HG02973 (cell line): ENCODE data around the gene MED15.
A peak's percentile ranks its signal among the peaks of the same experiment; 100 is the strongest.
"Not testable (repeated sequence)": the region's sequence is repeated elsewhere in the genome, so short reads cannot be mapped to it uniquely, and the experiment has no call there.

Experiments
- ATAC-seq: cut with Tn5 transposase; IDR thresholded peaks from one replicate; pipeline ENCODE4 v1.9.1; 2021; ENCODE audit warnings: moderate library complexity; ENCODE audit not compliant: unreplicated experiment

Gene MED15

DNA sequence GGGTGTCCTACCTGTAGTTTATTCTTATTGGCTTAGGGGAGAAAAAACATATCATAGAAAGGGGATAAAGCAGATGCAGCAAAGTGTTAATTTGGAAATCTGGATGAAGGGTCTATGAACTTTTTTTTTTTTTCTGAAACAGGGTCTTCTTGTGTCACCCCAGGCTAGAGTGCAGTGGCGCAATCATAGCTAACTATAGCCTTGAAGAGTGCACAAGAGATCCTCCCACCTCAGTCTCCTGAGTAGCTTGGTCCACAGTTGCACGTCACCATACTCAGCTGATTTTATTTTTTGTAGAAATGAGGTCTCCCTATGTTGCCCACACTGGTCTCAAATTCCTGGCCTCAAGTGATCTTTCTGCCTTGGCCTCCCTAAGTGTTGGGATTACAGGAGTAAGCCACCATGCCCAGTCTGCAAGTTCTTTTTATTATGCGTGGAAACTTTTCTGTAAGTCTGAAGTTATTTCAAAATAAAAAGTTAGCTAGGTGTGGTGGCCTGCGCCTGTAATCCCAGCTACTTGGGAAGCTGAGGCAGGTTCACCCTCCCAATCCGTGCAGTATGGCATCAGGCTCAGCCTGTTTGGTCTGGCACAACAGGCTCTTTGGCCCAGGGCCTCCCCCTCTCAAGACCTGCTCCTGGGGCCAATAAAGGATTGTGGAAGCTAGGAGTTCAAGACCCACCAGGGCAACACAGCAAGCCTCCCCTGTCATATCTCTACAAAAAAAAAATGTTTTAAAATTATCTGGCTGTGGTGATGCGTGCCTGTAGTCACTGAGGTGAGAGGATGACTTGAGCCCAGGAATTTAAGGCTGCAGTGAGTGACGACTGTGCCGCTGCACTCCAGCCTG, 111.9 kb downstream of the MED15 start:
- no peak for ATAC-seq

DNA sequence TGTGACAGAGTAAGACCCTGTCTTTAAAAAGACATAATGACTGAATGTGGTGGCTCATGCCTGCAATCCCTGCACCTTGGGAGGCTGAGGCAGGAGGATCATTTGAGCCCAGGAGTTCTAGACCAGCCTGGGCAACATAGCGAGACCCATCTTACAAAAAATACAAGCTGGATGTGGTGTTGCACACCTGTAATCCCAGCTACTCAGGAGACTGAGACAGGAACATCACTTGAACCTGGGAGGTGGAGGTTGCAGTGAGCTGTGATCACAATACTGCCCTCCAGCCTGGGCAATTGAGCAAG, 112.4 kb downstream of the MED15 start:
- ATAC-seq = not testable (repeated sequence)

DNA sequence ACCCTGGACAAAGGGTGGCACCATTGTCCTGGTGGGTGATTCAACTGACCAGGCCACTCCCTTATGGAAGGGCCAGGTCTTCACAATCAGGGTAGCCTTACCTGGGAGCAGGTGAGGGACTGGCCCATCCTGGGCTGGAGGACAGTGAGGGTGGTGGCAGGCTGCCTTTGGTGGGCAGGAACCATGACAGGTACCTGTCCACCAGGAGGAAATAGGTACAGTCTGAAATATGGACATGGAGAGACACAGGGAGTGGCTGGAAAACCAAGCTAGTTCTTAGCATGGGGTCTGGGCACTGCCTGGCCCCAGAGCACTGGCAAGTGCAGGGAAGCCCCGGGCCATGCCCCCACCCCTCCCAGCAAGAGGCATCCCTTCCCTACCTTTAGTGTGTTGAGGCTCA, 113.8 kb downstream of the MED15 start:
- no peak for ATAC-seq

DNA sequence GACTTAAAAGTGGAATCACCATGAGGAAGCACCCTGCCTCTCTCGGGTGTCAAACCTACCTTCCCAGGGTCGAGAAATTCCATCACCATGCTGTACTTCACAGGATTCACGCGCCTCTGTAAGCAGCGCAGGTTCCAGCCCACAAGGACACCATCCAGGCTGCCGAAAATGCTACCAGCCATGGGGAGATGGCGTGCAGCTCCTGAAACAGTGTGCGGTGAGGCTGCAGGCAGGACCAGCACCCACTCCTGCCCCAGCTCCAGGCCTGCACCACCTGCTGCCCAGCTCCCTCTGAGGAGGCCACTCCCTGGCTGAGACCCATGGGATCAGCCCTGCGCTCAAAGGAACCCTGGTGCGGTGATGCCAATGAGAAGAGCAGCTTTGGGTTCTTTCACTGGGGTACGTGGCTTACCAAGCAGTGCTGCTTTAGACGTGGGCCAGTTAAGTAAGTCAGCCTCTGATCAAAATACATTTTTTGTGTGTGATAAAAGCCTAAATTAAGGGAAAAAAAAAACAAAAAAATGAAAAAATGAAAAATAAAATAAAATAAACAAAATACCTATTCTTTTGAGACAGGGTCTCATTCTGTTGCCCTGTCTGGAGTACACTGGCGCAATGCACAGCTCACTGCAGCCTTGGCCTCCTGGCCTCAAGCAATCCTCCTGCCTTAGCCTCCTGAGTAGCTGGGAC, 115.4 kb downstream of the MED15 start:
- ATAC-seq = no peak

DNA sequence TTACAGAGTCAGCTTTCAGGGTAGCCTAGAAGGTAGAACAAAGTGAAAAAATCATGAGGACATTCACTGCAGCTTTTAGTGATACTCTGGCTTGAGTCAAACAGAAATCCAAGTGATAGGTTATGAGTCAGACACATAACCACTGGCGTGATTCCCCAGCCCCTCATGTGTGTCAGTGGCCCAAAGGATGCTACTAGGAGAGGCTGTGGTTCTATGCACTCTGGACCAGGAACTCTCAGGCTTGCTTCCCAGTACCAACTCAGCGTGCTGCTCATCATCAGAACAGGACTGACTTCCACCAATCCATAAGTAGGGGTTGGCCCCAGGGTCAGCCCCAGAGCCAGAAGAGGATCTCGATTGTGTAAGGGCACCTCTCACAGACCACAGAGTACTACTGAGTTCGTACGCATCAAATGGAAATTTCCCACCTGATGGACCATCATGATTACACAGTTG, 116.8 kb downstream of the MED15 start:
- peak; percentile 73 for ATAC-seq

DNA sequence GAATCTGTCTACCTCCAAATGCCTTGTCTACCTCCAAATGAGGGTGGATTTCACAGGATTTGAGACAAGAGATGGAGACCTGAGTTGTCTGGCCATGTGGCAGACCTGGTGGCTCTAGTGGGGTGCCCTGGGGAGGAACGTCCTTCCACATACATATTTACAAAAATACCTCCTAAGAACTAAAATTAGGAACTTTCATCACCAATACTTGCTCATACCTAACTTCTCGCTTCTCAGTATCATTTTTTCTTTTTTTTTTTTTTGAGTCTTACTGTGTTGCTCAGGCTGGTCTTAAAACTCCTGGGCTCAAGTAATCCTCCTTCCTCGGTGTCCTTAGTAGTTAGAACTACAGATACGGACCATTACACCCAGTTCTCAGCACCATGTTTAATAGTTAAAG, 117.9 kb downstream of the MED15 start:
- no peak for ATAC-seq

DNA sequence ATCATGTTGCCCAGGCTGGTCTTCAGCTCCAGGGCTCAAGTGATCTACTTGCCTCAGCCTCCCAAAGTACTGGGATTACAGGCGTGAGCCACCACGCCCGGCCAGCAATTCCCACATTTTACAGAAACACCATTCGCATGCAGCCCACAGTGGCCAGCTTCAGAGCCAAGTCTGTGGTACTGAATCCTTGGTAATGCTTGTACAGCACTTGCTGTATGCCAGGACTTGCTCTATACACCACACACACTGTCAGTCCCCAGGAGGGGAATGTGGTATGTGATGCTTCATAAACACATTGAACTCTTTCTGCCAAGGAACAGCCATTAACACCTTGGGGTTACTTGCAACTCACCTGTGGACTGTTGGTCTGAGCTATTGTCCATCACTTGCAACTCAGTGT, 119.4 kb downstream of the MED15 start:
- ATAC-seq = no peak

DNA sequence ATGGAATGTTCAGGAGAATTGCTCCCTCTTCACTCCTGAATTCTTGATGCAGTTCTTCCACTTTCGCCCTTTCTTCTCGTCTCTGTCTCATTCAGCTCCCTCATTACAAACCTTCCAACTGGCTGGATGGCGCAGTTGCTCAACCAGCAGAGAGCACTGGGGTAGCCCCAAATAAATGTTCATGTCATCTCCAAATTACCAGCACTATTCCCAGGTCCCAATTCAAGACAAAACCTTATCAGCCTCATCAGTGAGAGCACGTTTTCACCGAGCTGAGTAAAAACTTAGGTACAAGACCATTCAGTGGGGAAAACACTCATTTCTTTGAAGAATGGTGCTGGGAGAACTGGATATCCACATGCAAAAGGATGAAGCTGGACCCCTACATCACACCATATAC, 120.0 kb downstream of the MED15 start:
- no peak for ATAC-seq

DNA sequence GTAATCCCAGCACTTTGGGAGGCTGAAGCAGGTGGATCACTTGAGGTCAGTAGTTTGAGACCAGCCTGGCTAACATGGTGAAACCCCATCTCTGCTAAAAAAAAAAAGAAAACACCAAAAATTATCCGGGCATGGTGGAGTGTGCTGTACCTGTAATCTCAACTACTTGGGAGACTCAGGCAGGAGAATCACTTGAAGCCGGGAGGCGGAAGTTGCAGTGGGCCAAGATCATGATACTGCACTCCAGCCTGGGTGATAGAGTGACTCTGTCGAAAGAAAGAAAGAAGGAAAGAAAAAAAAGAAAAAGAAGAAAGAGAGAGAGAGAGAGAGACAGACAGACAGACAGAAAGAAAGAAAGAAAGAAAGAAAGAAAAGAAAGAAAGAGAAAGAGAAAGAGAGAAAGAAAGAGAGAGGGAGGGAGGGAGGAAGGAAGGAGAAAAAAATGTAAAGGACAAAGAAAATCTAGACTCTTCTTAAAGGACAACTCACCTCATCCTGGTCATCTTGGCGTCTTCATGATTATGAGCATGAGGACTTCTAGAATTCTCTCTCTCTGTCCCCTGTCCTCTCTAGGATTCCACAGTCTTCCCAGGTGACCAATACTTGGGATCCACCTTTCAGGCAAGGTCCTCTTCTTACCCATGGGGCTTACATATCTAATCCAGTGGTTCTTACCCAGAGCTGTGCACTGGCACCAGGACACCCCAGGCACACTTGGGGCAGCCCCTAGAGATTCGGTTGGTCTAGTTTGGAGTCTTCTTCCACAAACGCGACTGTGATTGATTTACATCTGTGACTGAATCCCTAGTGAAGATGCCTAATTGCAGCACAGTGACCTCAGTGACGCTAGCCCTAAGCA, 120.9 kb downstream of the MED15 start:
- ATAC-seq = no peak

DNA sequence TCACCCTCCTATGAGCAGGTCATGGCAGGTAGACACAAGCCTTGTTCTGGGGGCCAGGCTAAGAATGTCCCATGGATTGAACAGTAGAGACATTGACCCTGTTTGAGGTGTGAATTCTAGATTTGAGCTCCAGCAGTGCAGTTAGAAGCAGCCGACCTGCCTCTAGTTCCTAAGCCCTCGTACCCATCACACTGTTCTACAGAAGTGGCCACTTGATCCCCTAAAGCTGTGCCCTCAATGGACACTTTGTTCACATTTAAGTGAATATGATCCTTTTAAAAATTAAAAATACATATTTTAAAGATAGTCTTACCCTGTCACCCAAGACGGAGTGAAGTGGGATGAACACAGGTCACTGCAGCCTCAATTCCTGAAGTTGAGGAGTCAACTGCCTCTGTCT, 122.0 kb downstream of the MED15 start:
- no peak for ATAC-seq

DNA sequence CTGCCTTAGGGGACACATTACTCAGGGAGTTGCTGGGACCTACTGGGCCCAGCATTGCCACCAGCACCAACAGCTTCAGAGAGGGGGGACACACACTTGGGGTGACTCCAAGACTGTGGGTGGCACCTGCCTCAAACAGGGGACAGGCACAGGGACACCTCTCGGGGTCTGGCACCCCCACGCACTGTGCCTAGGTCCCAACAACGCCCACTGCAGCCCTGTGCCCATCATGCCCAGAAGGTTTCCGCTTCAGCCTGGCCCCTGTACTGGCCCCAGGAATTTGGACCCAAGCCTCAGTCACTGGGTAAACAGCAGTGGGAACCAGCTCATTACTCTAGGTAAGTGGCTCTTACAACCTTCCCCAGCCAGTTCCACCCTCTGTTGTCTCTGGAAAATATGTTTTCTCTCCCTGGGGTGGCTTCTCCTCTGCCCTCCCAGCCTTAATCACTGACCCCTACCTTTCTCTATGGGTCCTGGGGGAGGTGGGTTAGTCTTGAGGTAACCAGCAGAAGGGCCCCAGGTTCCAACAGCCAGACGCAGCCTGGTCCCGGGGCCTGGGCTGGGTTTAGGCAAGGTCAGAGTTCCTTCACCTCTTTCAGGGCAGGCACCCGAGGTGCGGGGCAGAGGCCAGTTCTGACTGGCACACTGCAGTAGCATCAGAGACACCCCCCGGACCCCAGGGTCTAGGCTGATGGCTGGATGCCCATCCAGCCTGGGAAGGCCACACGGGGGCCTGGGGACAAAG, 123.6 kb downstream of the MED15 start:
- no peak for ATAC-seq

DNA sequence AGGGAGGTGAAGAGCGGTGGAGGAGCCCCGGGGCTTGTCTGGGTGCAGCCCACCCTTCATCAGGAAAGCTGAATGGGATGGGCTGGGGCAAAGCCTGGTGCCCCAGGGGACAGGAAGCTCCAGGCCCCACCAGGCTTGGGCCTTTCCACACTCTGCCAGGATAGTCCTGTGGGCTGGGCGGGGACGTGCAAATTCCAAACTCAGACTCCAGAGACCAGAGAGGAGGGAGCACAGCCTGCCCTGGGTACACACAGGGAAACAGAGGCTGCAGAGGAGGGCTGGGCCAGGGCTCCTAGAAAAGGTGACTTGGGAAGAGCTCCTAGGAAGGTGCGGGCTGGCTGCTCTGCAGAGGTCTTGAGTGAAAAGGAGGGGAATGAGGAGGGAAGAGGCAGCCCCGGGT, 124.7 kb downstream of the MED15 start:
- ATAC-seq = no peak

DNA sequence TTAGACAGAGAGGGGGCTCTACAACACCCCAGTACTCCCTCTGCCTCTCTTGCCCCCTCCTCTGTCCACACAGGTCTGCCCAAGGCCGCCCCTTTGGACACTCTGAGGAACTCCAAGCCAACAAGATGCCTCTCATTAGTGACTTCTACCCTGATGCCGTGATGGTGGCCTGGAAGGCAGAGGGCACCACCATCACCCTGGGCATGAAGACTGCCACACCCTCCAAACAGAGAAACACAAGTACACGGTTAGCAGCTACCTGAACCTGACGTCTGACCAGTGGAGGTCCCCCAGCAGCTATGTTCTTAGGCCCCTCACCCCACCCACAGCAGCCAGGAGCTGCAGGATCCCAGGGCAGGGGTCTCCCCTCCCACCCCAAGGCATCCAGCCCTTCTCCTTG, 125.1 kb downstream of the MED15 start:
- ATAC-seq = no peak

DNA sequence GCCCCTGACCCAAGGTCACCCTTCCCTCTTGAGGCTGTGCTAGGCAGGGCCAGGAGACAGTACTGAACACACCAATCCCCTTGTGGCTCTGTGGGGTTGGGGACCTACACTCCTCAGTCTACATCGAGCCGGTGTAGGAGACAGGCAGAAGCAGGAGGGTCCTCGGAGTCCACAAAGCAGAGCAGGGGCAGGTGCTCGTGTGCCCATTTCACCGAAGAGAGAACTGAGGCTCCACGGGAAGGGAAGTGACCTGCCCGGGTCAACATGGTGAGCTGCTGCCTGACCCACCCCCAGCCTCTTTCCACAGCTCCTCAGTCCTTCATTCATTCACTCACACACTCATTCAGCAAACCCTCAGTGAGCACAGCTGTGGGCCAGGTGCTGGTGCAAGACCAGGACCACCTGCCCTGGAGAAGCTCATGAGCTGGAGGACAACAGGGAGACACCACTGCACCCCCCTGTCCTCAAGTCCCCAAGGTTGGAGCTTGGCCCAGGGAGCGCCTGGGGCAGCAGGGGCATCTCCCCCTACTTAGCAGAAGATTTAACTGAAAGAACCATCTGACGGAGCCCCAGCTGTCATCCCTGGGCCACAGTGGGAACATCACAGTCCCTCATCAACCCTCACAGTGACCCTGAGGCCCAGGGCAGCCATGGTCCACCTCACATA, 127.3 kb downstream of the MED15 start:
- no peak for ATAC-seq

DNA sequence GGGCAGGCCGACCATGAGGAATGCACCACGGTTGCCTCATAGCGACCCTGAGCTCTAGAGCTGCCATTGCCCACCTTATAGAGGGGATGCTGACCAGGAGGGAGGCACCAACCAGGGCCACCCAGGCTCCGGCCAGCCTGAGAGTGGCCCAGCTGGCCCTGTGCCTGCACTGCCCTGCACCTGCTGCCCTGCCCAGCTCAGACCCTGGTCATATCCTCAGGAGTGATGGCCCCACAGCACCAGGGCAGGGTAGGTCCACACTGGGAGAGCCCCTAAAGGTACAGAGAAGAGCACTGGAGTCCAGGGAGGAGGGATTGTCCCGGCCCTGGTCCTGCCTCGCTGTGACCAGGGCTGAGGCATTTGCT, 127.8 kb downstream of the MED15 start:
- no peak for ATAC-seq

DNA sequence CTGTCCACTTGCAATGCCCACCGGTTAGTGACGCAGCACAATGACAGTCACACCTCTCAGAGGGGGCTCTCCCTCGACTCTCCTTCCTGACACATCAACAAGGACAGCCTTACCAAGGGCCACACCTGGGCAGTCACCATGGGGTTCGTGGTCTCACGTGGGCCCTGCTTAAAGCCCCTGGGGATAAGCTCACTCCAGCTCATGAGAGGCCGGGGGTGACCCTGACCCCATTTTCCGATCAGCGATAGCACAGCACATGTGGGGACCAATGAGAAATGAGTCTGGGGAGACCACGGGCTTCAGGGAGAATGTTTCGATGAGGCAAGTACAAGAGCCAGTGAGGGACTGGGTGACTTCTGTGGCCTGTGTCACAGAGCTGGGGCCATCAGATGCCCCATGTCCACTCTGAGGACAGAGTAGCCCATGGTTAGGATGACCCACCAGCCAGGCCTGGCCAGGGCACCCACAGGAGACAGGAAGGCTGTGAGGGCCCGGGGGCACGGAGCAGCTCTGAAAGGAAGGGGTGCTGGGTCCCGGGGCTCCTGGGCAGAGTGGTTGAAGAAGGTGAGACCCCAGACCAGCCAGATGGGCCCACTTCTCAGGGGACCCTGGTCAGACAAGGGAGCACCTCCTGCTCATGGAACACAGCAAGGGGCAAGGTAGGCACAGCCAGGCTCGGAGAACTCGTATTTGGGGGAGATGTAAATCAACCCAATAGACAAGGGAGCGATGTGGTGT, 128.8 kb downstream of the MED15 start:
- ATAC-seq = no peak

DNA sequence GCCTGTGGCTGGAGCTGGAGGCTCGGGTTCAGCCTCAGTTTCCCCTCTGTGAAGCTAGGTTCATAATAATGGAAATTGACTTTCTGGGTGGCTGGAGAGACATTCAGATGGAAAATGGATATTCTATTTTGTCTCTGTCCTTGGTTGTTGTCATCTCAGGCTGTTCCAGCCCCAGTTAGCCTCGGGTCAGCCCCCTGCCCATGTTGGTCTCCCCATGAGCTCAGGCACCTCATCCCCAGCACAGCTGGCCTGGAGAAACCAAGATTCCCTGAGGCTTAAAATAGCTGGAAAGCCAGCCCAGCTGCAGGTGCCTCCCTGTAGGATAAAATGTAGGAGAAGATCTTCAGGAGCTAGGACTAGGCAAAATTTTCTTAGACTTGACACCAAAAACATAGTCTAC, 129.5 kb downstream of the MED15 start:
- no peak for ATAC-seq
